Measurements from ENCODE around the gene STUB1. TPM values are rescaled to one million over a fixed set of nuclear protein-coding genes. Genes with fewer than 3 reads are reported as not detected.

STUB1 gene
- total RNA-seq, 2 experiments from 2014 or later = 72.4 to 85.5 TPM

DNA sequence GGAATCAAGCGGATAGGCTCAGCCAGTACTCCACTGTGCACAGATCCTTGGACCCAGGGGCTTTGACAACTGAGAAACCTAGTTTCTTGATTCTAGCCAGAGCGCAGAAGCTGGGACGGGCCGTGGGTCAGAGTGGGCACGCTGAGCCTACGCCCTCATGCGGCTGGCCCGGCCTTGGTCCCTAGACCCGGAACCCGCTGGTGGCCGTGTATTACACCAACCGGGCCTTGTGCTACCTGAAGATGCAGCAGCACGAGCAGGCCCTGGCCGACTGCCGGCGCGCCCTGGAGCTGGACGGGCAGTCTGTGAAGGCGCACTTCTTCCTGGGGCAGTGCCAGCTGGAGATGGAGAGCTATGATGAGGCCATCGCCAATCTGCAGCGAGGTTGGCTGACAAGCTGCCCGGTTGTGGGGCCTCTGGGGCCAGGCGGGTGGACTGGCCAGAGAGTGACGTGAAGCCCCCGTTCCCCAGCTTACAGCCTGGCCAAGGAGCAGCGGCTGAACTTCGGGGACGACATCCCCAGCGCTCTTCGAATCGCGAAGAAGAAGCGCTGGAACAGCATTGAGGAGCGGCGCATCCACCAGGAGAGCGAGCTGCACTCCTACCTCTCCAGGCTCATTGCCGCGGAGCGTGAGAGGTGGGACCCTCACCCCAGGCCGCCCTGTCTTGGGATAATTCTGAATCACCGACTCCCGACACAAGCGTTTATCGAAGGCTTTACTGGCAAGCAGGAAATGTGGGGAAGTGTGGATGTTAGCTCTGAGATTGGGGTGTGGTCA, 946 bp downstream of the STUB1 start:
- peaks cover 40% of the 10 kb centered on the region for H3K4me1 ChIP-seq (ENCODE audit: insufficient read depth, low read length, poor library complexity, severe bottlenecking)
- intact Hi-C loops (cut with micrococcal nuclease; ENCODE audit: unreplicated experiment) = loop anchor here (5.0 kb wide), 1 partner anchor 41 kb away; the partner anchor contains the start of gene ANTKMT
- BruUV-seq (replicated peaks) = no TSS peak
- H3K79me2 ChIP-seq (ENCODE audit: insufficient read depth, low read depth, low read length) = peaks cover 25% of the 10 kb centered on the region; the same call in 1 of the 2 replicates
- H4K20me1 ChIP-seq (ENCODE audit: insufficient read depth, low read length) = peaks cover 5% of the 10 kb centered on the region; the same call in 1 of the 2 replicates
- no peak for TF ChIP-seq EZH2phosphoT487 (IDR thresholded peaks at IDR 0.05; ENCODE audit: borderline replicate concordance, low read depth, low read length)
- TF ChIP-seq, protein P1, sequence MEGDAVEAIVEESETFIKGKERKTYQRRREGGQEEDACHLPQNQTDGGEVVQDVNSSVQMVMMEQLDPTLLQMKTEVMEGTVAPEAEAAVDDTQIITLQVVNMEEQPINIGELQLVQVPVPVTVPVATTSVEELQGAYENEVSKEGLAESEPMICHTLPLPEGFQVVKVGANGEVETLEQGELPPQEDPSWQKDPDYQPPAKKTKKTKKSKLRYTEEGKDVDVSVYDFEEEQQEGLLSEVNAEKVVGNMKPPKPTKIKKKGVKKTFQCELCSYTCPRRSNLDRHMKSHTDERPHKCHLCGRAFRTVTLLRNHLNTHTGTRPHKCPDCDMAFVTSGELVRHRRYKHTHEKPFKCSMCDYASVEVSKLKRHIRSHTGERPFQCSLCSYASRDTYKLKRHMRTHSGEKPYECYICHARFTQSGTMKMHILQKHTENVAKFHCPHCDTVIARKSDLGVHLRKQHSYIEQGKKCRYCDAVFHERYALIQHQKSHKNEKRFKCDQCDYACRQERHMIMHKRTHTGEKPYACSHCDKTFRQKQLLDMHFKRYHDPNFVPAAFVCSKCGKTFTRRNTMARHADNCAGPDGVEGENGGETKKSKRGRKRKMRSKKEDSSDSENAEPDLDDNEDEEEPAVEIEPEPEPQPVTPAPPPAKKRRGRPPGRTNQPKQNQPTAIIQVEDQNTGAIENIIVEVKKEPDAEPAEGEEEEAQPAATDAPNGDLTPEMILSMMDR (conservative IDR thresholded peaks at IDR 0.05; ENCODE audit: low read length) = peak; percentile 47; the same call in 1 of the 2 replicates
- H2AFZ ChIP-seq (ENCODE audit: low read length) = no peak overlapping the region
- peaks cover 35% of the 10 kb centered on the region for H3K36me3 ChIP-seq (ENCODE audit: insufficient read depth, low read length)
- H3K9me3 ChIP-seq (ENCODE audit: low read length) = no peaks in the 10 kb centered on the region
- H3K4me2 ChIP-seq (ENCODE audit: low read length) = peak overlapping the region; percentile 88
- H3K27ac ChIP-seq (ENCODE audit: low read depth, low read length, poor library complexity, severe bottlenecking) = peak overlapping the region; percentile 63
- ChIA-PET POLR2A (no interaction called here), CTCF (ENCODE audit: unreplicated experiment) (interaction anchor here (0.6 to 1.0 kb wide), 2 partner anchors 9 to 92 kb away, joined by 3 to 4 read pairs; partner anchors contain the start of gene WDR24)
- H3K4me3 ChIP-seq (ENCODE audit: low read depth, low read length, poor library complexity, severe bottlenecking) = peak overlapping the region; percentile 82
- peak; percentile 58 for DNase-seq (ENCODE audit: low spot score)
- H3K9me2 ChIP-seq (ENCODE audit: insufficient read depth, low read length) = no peaks in the 10 kb centered on the region

DNA sequence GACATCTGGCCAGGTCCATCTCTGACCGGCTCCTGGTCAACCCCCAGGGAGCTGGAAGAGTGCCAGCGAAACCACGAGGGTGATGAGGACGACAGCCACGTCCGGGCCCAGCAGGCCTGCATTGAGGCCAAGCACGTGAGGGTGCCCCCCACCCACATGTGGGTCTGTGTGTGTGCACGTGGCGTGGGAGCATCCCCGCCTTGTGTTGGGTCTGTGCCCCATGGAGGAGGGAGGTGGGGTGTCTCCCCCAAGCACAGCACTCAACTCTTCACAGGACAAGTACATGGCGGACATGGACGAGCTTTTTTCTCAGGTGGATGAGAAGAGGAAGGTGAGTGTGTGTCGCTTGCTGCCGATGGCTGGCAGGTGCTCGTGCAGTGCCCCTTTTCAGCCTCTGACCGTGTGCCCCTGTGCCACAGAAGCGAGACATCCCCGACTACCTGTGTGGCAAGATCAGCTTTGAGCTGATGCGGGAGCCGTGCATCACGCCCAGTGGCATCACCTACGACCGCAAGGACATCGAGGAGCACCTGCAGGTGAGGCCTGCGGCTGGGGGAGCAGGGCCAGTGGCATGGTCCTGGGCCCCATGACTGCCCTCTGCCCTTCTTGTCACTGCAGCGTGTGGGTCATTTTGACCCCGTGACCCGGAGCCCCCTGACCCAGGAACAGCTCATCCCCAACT, 1.7 kb downstream of the STUB1 start:
- DNase-seq (ENCODE audit: low spot score) = no peak
- TSS peak; percentile 95 for BruUV-seq (replicated peaks)
- intact Hi-C loops (cut with micrococcal nuclease; ENCODE audit: unreplicated experiment) = loop anchor here (5.0 kb wide), 1 partner anchor 40 kb away; the partner anchor contains the start of gene ANTKMT
- Histone ChIP-seq H3K27ac (ENCODE audit: low read depth, low read length, poor library complexity, severe bottlenecking) (no peak overlapping the region), H3K4me2 (ENCODE audit: low read length) (peak overlapping the region; percentile 88), H3K4me3 (ENCODE audit: low read depth, low read length, poor library complexity, severe bottlenecking) (peak overlapping the region; percentile 82), H3K9me2 (ENCODE audit: insufficient read depth, low read length) (no peaks in the 10 kb centered on the region), H2AFZ (ENCODE audit: low read length) (no peak overlapping the region), H4K20me1 (ENCODE audit: insufficient read depth, low read length) (peaks cover 5% of the 10 kb centered on the region; the same call in 1 of the 2 replicates), H3K9me3 (ENCODE audit: low read length) (no peaks in the 10 kb centered on the region), H3K4me1 (ENCODE audit: insufficient read depth, low read length, poor library complexity, severe bottlenecking) (peaks cover 40% of the 10 kb centered on the region), H3K79me2 (ENCODE audit: insufficient read depth, low read depth, low read length) (peaks cover 25% of the 10 kb centered on the region; the same call in 1 of the 2 replicates), H3K36me3 (ENCODE audit: insufficient read depth, low read length) (peaks cover 42% of the 10 kb centered on the region)
- ChIA-PET POLR2A (no interaction called here), CTCF (ENCODE audit: unreplicated experiment) (interaction anchor here (0.6 kb wide), 1 partner anchor 93 kb away, joined by 3 read pairs; no protein-coding TSS in a partner anchor)
- TF ChIP-seq EZH2phosphoT487 (IDR thresholded peaks at IDR 0.05; ENCODE audit: borderline replicate concordance, low read depth, low read length) = no peak
- TF ChIP-seq, protein P1 (conservative IDR thresholded peaks at IDR 0.05; ENCODE audit: low read length) = no peak

Measured in OCI-LY7 (cell line).